ENCODE results near the gene FAF1.

Gene FAF1

DNA sequence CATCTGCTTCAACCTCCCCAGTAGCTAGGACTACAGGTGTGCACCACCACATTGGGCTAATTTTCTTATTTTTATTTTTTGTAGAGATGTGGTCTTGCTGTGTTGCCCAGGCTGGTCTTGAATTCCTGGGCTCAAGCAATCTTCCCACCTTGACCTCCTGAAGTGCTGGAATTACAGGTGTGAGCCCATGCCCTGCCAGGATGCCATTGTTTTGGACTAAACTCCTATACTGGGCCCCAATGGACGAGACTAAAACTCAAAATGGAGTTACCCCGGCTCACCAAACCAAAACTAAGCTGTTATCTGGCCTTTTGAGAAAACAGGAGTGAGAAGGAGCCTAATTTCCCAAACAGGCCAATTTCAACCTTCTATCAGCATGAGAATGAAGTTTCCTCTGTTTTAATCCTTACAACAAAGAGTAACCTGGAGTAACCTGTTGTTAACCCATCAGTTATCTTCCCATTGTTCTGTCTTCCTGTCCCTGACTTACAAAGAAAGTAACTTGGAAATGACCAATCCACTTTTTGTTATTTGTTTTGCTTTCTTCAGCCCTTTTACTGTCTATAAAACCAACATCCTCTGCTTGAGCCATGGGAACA, 566.4 kb downstream of the FAF1 start:
- TF ChIP-seq, protein P1, sequence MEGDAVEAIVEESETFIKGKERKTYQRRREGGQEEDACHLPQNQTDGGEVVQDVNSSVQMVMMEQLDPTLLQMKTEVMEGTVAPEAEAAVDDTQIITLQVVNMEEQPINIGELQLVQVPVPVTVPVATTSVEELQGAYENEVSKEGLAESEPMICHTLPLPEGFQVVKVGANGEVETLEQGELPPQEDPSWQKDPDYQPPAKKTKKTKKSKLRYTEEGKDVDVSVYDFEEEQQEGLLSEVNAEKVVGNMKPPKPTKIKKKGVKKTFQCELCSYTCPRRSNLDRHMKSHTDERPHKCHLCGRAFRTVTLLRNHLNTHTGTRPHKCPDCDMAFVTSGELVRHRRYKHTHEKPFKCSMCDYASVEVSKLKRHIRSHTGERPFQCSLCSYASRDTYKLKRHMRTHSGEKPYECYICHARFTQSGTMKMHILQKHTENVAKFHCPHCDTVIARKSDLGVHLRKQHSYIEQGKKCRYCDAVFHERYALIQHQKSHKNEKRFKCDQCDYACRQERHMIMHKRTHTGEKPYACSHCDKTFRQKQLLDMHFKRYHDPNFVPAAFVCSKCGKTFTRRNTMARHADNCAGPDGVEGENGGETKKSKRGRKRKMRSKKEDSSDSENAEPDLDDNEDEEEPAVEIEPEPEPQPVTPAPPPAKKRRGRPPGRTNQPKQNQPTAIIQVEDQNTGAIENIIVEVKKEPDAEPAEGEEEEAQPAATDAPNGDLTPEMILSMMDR (IDR thresholded peaks at IDR 0.05; ENCODE audit: extremely low read depth, missing control alignments) = no peak
- DNase-seq (ENCODE audit: low spot score) = no peak

Measured in GM20000 (cell line).